GM23338 (cell line): ENCODE data around the gene KCNAB1. TPM values are rescaled to one million over a fixed set of nuclear protein-coding genes. Genes with fewer than 3 reads are reported as not detected.
A peak's percentile ranks its signal among the peaks of the same experiment; 100 is the strongest.

Experiments
- ATAC-seq: fragments of 200-7000 bp; cut with Tn5 transposase; 3 replicates; pipeline ENCODE4 v1.9.1; 2020
- DNase-seq: peaks from one replicate; pipeline ENCODE4 v3.0.0-alpha.2; 2015; ENCODE audit warnings: low spot score
- H2AFZ ChIP-seq: fragments of 200-600 bp; sonication (generic); 2 replicates; pipeline ENCODE4 v1.8.0; 2016; ENCODE audit warnings: antibody characterized with exemption, mild to moderate bottlenecking, moderate library complexity
- H3F3A ChIP-seq: fragments of 200-600 bp; sonication (generic); replicated peaks from 2 replicates; pipeline ENCODE4 v1.8.0; 2017; ENCODE audit warnings: antibody characterized with exemption, mixed run types, low read depth
- H3K27ac ChIP-seq: fragments of 200-600 bp; sonication (generic); 2 replicates; pipeline ENCODE4 v1.6.1; 2016; ENCODE audit warnings: low read depth
- H3K27me3 ChIP-seq: fragments of 200-600 bp; sonication (generic); 2 replicates; pipeline ENCODE4 v1.8.0; 2016; ENCODE audit warnings: mild to moderate bottlenecking, mixed run types, moderate library complexity; ENCODE audit not compliant: insufficient read depth
- H3K36me3 ChIP-seq: fragments of 200-600 bp; sonication (generic); 2 replicates; pipeline ENCODE4 v1.8.0; 2016; ENCODE audit warnings: mild to moderate bottlenecking; ENCODE audit not compliant: insufficient read depth
- H3K4me1 ChIP-seq: fragments of 200-600 bp; sonication (generic); 2 replicates; pipeline ENCODE4 v1.8.0; 2016; ENCODE audit warnings: mild to moderate bottlenecking, moderate library complexity; ENCODE audit not compliant: insufficient read depth
- H3K4me2 ChIP-seq: fragments of 200-600 bp; sonication (generic); 2 replicates; pipeline ENCODE4 v1.7.1; 2017; ENCODE audit warnings: mixed run types
- H3K4me3 ChIP-seq: fragments of 200-600 bp; sonication (generic); 2 replicates; pipeline ENCODE4 v1.6.1; 2016; ENCODE audit warnings: mixed run types
- H3K79me2 ChIP-seq: fragments of 200-600 bp; sonication (generic); replicated peaks from 2 replicates; pipeline ENCODE4 v1.8.0; 2017; ENCODE audit warnings: mild to moderate bottlenecking; ENCODE audit not compliant: insufficient read depth
- H3K9me2 ChIP-seq: fragments of 200-600 bp; sonication (generic); 2 replicates; pipeline ENCODE4 v1.8.0; 2017; ENCODE audit not compliant: insufficient read depth
- H4K20me1 ChIP-seq: fragments of 200-600 bp; sonication (generic); replicated peaks from 2 replicates; pipeline ENCODE4 v1.8.0; 2017; ENCODE audit warnings: mild to moderate bottlenecking; ENCODE audit not compliant: insufficient read depth
- H3K27ac Mint-ChIP-seq: 2 replicates; pipeline ENCODE4 v1.8.0; 2020; ENCODE audit warnings: inconsistent platforms, mild to moderate bottlenecking, moderate library complexity, mixed read lengths
- H3K27me3 Mint-ChIP-seq: 3 replicates; pipeline ENCODE4 v1.8.0; 2022; ENCODE audit warnings: low read depth, mild to moderate bottlenecking, moderate library complexity, mixed read lengths, inconsistent platforms; ENCODE audit not compliant: insufficient read depth, poor library complexity
- H3K36me3 Mint-ChIP-seq: 3 replicates; pipeline ENCODE4 v1.8.0; 2021; ENCODE audit warnings: low read depth, mild to moderate bottlenecking, inconsistent platforms, moderate library complexity, mixed read lengths
- H3K4me1 Mint-ChIP-seq: 3 replicates; pipeline ENCODE4 v1.8.0; 2020; ENCODE audit warnings: mild to moderate bottlenecking, inconsistent platforms, mixed read lengths
- H3K4me3 Mint-ChIP-seq: 3 replicates; pipeline ENCODE4 v1.8.0; 2021; ENCODE audit warnings: moderate library complexity, mild to moderate bottlenecking, inconsistent platforms, mixed read lengths
- H3K9me3 Mint-ChIP-seq: 3 replicates; pipeline ENCODE4 v1.8.0; 2020; ENCODE audit warnings: moderate library complexity, mild to moderate bottlenecking, inconsistent platforms, mixed read lengths
- CREB1 ChIP-seq: fragments of 250-450 bp; sonication (Bioruptor Pico); IDR thresholded peaks from 2 replicates; pipeline ENCODE4 v1.5.0; 2020; ENCODE audit warnings: low read depth, mild to moderate bottlenecking, moderate library complexity
- EZH2 ChIP-seq: fragments of 200-600 bp; sonication (generic); IDR thresholded peaks from one replicate; pipeline ENCODE4 v1.8.0; 2017; ENCODE audit warnings: antibody characterized with exemption, mild to moderate bottlenecking, low read depth; ENCODE audit not compliant: unreplicated experiment
- EZH2phosphoT487 ChIP-seq: fragments of 200-600 bp; sonication (generic); IDR thresholded peaks from one replicate; pipeline ENCODE4 v1.8.1; 2018; ENCODE audit warnings: antibody characterized with exemption; ENCODE audit not compliant: unreplicated experiment
- JUNB ChIP-seq: IDR thresholded peaks from one replicate; pipeline ENCODE4 v1.6.1; 2016; ENCODE audit warnings: antibody characterized with exemption; ENCODE audit not compliant: unreplicated experiment
- POLR2AphosphoS5 ChIP-seq: IDR thresholded peaks from 2 replicates; pipeline ENCODE4 v1.6.1; 2016; ENCODE audit warnings: antibody characterized with exemption, low read depth
- REST ChIP-seq: IDR thresholded peaks from one replicate; pipeline ENCODE4 v1.6.1; 2018; ENCODE audit warnings: antibody characterized with exemption; ENCODE audit not compliant: unreplicated experiment
- ZNF114 ChIP-seq: fragments of 250-450 bp; sonication (Bioruptor Pico); IDR thresholded peaks from 2 replicates; pipeline ENCODE4 v1.5.0; 2020; ENCODE audit warnings: mild to moderate bottlenecking, moderate library complexity
- polyA plus RNA-seq: library from polyadenylated mRNA; unstranded; fragments of >200 nt; fragmentation: Nextera tagmentation; extraction: Ambion mirVana; gene quantifications from 2 replicates; pipeline ENCODE4 v1.2.1, GENCODE V29; 2016
- total RNA-seq: library from RNA; depleted of rRNA; stranded (reverse); fragments of >200 nt; shearing (Covaris generic); gene quantifications from 2 replicates; pipeline ENCODE4 v1.2.3, GENCODE V29; 2014
- TF ChIP-seq, protein P1 (sequence below), 2 experiments: fragments of 200-600 bp in 1 of 2; sonication (generic) in 1 of 2; conservative IDR thresholded peaks; 2 replicates each; pipeline versions ENCODE4 v1.5.1 to v1.6.1; 2016 to 2017; ENCODE audit warnings: antibody characterized with exemption in 2 of 2, low read depth in 2 of 2, mild to moderate bottlenecking in 2 of 2, moderate library complexity in 1 of 2

The KCNAB1 gene
- total and polyA plus RNA-seq, 2 experiments from 2014 or later = 0.69 to 2.6 TPM

- no peak overlapping the region for H3K27ac Mint-ChIP-seq
- Histone ChIP-seq H3K4me3 (no peak overlapping the region), H3K4me1 (peaks cover 8% of the 10 kb centered on the region), H3K9me2 (0 out of 2 replicates have a peak, but pooled peaks cover 3% of the 10 kb centered on the region), H3F3A (no peaks in the 10 kb centered on the region), H2AFZ (no peak overlapping the region), H3K79me2 (no peaks in the 10 kb centered on the region), H4K20me1 (no peaks in the 10 kb centered on the region; the same call in 1 of the 2 replicates), H3K4me2 (no peak overlapping the region), H3K27ac (no peak overlapping the region), H3K36me3 (0 out of 2 replicates have a peak, but pooled peaks cover 3% of the 10 kb centered on the region), H3K27me3 (no peaks in the 10 kb centered on the region)
- no peak for ATAC-seq
- H3K9me3 Mint-ChIP-seq = no peaks in the 10 kb centered on the region
- H3K4me1 Mint-ChIP-seq = peaks cover 35% of the 10 kb centered on the region
- no peak overlapping the region for H3K4me3 Mint-ChIP-seq
- H3K36me3 Mint-ChIP-seq = 0 out of 3 replicates have a peak, but pooled peaks cover 2% of the 10 kb centered on the region
- peaks cover 8% of the 10 kb centered on the region for H3K27me3 Mint-ChIP-seq
- DNase-seq = no peak
- TF ChIP-seq JUNB (no peak), POLR2AphosphoS5 (0 out of 2 replicates have a peak, but pooled peaks have one; percentile 20)
- TF ChIP-seq, protein P1, sequence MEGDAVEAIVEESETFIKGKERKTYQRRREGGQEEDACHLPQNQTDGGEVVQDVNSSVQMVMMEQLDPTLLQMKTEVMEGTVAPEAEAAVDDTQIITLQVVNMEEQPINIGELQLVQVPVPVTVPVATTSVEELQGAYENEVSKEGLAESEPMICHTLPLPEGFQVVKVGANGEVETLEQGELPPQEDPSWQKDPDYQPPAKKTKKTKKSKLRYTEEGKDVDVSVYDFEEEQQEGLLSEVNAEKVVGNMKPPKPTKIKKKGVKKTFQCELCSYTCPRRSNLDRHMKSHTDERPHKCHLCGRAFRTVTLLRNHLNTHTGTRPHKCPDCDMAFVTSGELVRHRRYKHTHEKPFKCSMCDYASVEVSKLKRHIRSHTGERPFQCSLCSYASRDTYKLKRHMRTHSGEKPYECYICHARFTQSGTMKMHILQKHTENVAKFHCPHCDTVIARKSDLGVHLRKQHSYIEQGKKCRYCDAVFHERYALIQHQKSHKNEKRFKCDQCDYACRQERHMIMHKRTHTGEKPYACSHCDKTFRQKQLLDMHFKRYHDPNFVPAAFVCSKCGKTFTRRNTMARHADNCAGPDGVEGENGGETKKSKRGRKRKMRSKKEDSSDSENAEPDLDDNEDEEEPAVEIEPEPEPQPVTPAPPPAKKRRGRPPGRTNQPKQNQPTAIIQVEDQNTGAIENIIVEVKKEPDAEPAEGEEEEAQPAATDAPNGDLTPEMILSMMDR (conservative IDR thresholded peaks at IDR 0.05; ENCODE audit: low read depth in 2 of 2) = no peak
Measured at GRCh38 chr3:156533205-156533604, 412.8 kb downstream of the KCNAB1 start.

DNA sequence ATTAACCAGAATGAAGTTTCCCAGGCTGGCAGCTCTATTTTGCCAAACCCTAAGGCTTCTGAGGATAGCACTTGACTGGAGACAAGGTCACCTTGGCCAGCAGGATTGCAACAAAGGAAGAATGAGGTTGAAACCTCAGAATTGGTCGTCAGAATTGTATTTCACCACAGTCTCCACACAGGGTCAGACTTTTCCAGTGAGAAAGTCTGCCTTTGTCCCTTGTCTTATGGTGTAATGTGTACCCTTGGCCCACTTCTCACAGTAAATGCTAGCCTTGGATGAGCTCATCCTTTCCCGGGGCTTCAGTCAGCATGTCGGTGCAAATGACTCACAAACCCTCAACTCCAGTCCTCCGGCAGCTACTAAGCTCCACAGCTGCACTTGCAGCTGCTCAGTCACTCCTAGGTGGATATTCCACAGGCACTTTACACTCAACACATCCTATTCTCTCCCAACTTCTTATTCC, 414.8 kb downstream of the KCNAB1 start:
- H3K27ac Mint-ChIP-seq = peak overlapping the region; percentile 42; the same call in 1 of the 2 replicates
- TF ChIP-seq REST = no peak
- TF ChIP-seq, protein P1 (conservative IDR thresholded peaks at IDR 0.05; ENCODE audit: low read depth in 2 of 2) = peak in 1 of 2 experiments; percentile 28; a peak in 2 of 4 replicates
- no peak for TF ChIP-seq ZNF114 (CRISPR knock-in tag)
- TF ChIP-seq EZH2phosphoT487 = no peak
- TF ChIP-seq CREB1 (CRISPR knock-in tag) = no peak
- no peak for TF ChIP-seq EZH2

More for the DNA sequence above, 414.8 kb downstream of the KCNAB1 start:
- ATAC-seq (peak; percentile 61), DNase-seq (peak; percentile 39)
- H3K4me2 ChIP-seq = no peak overlapping the region
- peak overlapping the region; percentile 47; the same call in 1 of the 2 replicates for H3K27ac ChIP-seq
- peaks cover 5% of the 10 kb centered on the region for H3K27me3 Mint-ChIP-seq
- H3K4me3 Mint-ChIP-seq = no peak overlapping the region
- H3K4me3 ChIP-seq = no peak overlapping the region
- no peaks in the 10 kb centered on the region for H3K79me2 ChIP-seq
- H2AFZ ChIP-seq = no peak overlapping the region
- H3K36me3 ChIP-seq = peaks cover 7% of the 10 kb centered on the region; the same call in 1 of the 2 replicates
- H3K4me1 ChIP-seq = peaks cover 8% of the 10 kb centered on the region
- H3K9me3 Mint-ChIP-seq = no peaks in the 10 kb centered on the region
- H3F3A ChIP-seq = no peaks in the 10 kb centered on the region
- no peaks in the 10 kb centered on the region; the same call in 1 of the 2 replicates for H4K20me1 ChIP-seq
- no peaks in the 10 kb centered on the region for H3K9me2 ChIP-seq
- peaks cover 13% of the 10 kb centered on the region; the same call in 2 of the 3 replicates for H3K36me3 Mint-ChIP-seq
- H3K27me3 ChIP-seq = no peaks in the 10 kb centered on the region
- peaks cover 33% of the 10 kb centered on the region for H3K4me1 Mint-ChIP-seq
